BJ (cell line): ENCODE measurements around the gene LIN7A. TPM values are rescaled to one million over a fixed set of nuclear protein-coding genes. Genes with fewer than 3 reads are reported as not detected.

Experiments
- CTCF ChIA-PET: fragments of 350-600 bp; formaldehyde crosslinking; extraction: SDS; loops from one replicate; lab custom pipeline; 2021; ENCODE audit warnings: antibody characterized with exemption, inconsistent platforms; lab: Yijun Ruan, JAX
- POLR2A ChIA-PET: fragments of 300-600 bp; sonication (Branson Sonifier 250); formaldehyde crosslinking; extraction: SDS; loops from one replicate; lab custom pipeline; 2021; ENCODE audit warnings: antibody characterized with exemption; lab: Charles Lee
- DNase-seq: peaks from one replicate; pipeline ENCODE4 v3.0.0-alpha.2; 2011; ENCODE audit warnings: low read depth
- H3K27me3 ChIP-seq: 2 replicates; pipeline ENCODE4 v1.6.0; 2011; ENCODE audit warnings: low read length; ENCODE audit not compliant: control insufficient read depth, insufficient read depth
- H3K36me3 ChIP-seq: 2 replicates; pipeline ENCODE4 v1.5.1; 2011; ENCODE audit warnings: low read length; ENCODE audit not compliant: control insufficient read depth, insufficient read depth
- H3K4me3 ChIP-seq: 2 replicates; pipeline ENCODE4 v1.5.1; 2011; ENCODE audit warnings: low read depth, mild to moderate bottlenecking, control low read depth, low read length
- CTCF ChIP-seq: IDR thresholded peaks from 2 replicates; pipeline ENCODE4 v1.5.1; 2011; ENCODE audit warnings: low read depth, mild to moderate bottlenecking, control low read depth, inconsistent platforms, low read length, moderate library complexity; ENCODE audit not compliant: insufficient read depth
- polyA plus RNA-seq: library from polyadenylated mRNA; depleted of rRNA; stranded (reverse); fragments of >200 nt; gene quantifications from 2 replicates; pipeline ENCODE4 v1.2.3, GENCODE V29; 2011

The LIN7A gene
- polyA plus RNA-seq, 1 experiment, result 15.4 TPM

- TF ChIP-seq CTCF, result no peak
- POLR2A ChIA-PET, result no interaction called here
- DNase-seq, result no peak
- Histone ChIP-seq H3K27me3 (no peaks in the 10 kb centered on the region), H3K4me3 (no peak overlapping the region), H3K36me3 (no peaks in the 10 kb centered on the region)
- CTCF ChIA-PET, result interaction anchor here (1.0 to 1.2 kb wide), 2 partner anchors 9 to 297 kb away, joined by 3 read pairs; no protein-coding TSS in a partner anchor
These were observed 166.8 kb downstream of the LIN7A start for GRCh38 chr12:80770958-80771357.

- Histone ChIP-seq H3K27me3 (no peaks in the 10 kb centered on the region), H3K36me3 (no peaks in the 10 kb centered on the region), H3K4me3 (no peak overlapping the region)
- ChIA-PET CTCF (interaction anchor here (0.6 kb wide), 1 partner anchor 1185 kb away, joined by 3 read pairs; no protein-coding TSS in a partner anchor), POLR2A (interaction anchor here (0.6 kb wide), 1 partner anchor 13 kb away, joined by 3 read pairs; no protein-coding TSS in a partner anchor)
- DNase-seq, result no peak
- TF ChIP-seq CTCF, result no peak
These were observed 168.1 kb downstream of the LIN7A start for GRCh38 chr12:80769553-80770140.

- Histone ChIP-seq H3K4me3 (no peak overlapping the region), H3K36me3 (no peaks in the 10 kb centered on the region), H3K27me3 (no peaks in the 10 kb centered on the region)
- POLR2A ChIA-PET, result no interaction called here
- TF ChIP-seq CTCF, result no peak
- no peak for DNase-seq
- CTCF ChIA-PET, result no interaction called here
These were observed 170.8 kb downstream of the LIN7A start for GRCh38 chr12:80766897-80767296.

- no peak for TF ChIP-seq CTCF
- Histone ChIP-seq H3K36me3 (no peaks in the 10 kb centered on the region), H3K27me3 (no peaks in the 10 kb centered on the region), H3K4me3 (no peak overlapping the region)
- POLR2A ChIA-PET, result no interaction called here
- no peak for DNase-seq
- CTCF ChIA-PET, result no interaction called here
These were observed 171.5 kb downstream of the LIN7A start for GRCh38 chr12:80766210-80766609.

GRCh38 chr12:80763874-80764273, 173.9 kb downstream of the LIN7A start:
- no peaks in the 10 kb centered on the region for H3K27me3 ChIP-seq
- ChIA-PET POLR2A (no interaction called here), CTCF (interaction anchor here (0.5 to 3.7 kb wide), 9 partner anchors 9 to 1048 kb away, joined by 3 to 15 read pairs (median 5); no protein-coding TSS in a partner anchor)
- TF ChIP-seq CTCF, result peak; percentile 58
- no peak for DNase-seq
- H3K36me3 ChIP-seq, result no peaks in the 10 kb centered on the region
- H3K4me3 ChIP-seq, result no peak overlapping the region
